Stimulated activated CD8-positive, alpha-beta memory T cell treated with anti-CD3 and anti-CD28 coated beads, Interleukin-15, amount 100 ng/mL, for 24 hours (primary cell): ENCODE data around the gene CEP152.

ENCODE experiments used
- DNase-seq: peaks from one replicate; pipeline ENCODE4 v3.0.0-alpha.2; 2020; ENCODE audit warnings: low read depth

CEP152 gene

GRCh38 chr15:48765022-48765421, 45.8 kb downstream of the CEP152 start:
- DNase-seq, result no peak

DNA sequence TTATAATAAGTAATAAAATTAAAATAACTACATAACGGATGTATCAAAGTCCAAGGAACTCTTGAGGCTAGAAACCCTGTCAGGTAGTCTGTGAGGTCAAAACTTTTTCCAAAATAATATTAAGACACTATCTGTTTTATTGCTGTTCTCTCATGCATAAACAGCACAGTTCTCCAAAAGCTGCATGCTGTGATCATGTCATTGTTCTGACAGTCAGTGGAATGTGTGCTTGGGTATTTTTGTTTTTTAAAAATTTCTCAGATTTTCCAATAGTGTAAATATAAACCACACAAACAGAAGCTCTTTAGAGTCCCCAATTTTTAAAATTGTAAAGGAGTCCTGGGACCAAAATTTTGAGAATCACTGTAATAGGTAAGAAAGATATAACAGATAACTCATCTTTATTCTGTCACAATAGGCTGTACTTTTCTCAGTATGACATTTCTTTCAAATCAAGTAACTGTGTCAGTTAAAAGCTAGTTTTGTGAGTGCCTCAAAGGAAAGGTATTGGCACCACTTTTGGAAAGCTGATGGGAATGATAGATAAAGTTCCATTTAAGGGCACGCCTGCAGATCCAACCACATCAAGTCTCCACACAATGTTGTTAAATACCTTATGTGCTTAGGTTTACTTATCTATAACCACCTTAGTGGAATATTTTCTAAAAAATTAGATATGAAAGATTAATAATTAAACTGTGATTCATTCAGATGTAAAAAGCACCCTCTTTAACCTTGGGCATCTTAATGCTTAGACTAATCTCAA, 49.3 kb downstream of the CEP152 start:
- DNase-seq, result no peak

DNA sequence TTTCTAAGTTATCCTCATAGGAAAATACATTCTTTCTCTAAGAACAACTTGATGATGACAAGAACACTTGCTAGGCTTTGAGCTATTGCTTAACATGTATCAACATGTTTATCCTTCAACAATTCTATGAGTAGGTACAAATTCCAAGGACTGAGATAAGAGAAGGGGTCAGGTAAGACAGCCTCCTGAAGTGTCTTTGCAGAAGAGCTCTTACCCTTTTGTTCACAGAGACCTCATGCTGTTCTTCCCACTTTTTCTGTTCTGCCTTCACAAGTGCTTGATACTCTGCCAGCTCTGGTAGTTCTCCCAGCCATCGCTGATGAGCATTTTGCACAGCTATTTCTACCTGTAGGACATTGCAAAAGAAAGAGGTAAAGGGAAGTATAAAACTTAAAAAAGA, 50.9 kb downstream of the CEP152 start:
- DNase-seq, result no peak

- DNase-seq, result no peak
Observed at GRCh38 chr15:48757661-48758060, 53.2 kb downstream of the CEP152 start.

- DNase-seq, result no peak
Observed at GRCh38 chr15:48754011-48754410, 56.9 kb downstream of the CEP152 start.

GRCh38 chr15:48751595-48751994, 59.3 kb downstream of the CEP152 start:
- DNase-seq, result no peak

- DNase-seq, result no peak
Observed at GRCh38 chr15:48748535-48748934, 62.3 kb downstream of the CEP152 start.

DNA sequence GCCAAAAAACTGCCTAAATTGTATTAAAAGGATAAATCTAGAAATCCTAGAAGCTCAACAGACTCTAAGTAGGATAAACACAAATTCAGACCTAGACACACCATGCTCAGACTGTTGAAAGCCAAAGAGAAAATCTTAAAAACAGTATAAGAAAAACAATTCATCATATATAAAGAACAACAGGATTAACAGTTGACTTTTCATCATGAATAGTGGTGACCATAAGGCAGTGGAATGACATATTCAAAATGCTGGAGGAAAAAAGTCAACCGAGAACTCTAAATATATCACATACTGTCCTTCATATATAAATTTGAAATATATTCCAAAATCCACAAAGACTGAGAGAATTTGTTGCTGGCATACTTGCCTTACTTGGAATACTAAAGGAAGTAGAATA, 77.3 kb downstream of the CEP152 start:
- DNase-seq, result no peak

DNA sequence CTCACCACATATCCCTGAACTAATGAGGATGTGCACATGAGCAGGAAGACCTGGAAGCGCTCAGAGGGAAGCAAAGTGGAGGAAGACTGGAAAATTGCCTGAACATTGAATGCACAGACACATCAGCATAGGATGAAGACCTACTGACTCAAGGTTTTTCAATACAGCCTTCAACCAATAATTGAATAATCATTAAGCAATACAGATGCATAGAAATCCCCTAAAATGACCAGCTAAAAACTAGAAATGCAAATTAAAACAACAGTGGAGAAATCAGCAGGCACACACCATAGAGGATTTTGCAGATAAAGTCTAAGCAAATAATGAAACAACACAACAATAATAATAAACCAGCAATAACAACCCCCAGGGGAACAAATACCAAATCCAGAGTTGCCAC, 80.4 kb downstream of the CEP152 start:
- no peak for DNase-seq

- DNase-seq, result no peak
Observed at GRCh38 chr15:48723969-48724368, 86.9 kb downstream of the CEP152 start.

DNA sequence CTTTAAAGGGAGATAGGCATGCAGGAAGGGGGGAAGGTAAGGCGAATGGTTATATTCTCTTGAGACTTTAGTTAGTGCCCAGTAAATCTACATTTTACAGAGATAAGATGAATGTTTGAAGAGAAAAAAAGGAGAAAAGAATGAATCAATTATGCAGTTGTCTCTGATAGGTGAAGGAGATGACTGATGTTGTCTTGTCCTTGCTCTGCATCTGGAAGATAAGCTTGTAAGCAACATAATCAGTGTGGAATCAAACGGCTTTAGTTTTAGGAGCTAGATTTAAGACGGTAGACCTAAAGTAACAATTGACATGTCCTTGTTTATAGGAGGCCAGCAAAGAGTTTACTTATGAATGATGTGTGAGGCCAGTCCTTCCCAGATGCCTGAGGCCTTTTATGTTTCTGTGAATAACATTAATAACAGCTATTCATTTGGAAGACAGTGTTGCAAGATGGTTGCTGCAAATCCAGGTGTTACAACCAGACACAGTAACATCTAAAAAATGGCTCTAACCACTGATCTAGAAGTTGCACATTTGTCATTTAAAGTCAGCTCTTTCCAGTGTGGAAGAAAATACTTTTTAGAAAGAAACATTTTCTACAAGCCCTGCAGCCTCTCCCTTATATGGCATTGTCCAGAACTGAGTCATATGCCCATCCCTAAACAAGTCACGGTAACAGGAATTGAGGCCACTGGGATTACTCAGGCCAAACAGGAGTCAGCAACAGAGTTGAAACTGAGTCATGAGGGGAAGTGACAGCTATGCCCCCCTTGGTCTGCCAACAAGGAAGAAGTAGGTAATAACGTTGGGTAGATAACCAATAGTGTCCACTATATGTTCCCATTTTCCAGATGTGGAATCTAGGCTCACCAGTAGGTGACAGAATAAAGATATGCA, 87.9 kb downstream of the CEP152 start:
- no peak for DNase-seq

DNA sequence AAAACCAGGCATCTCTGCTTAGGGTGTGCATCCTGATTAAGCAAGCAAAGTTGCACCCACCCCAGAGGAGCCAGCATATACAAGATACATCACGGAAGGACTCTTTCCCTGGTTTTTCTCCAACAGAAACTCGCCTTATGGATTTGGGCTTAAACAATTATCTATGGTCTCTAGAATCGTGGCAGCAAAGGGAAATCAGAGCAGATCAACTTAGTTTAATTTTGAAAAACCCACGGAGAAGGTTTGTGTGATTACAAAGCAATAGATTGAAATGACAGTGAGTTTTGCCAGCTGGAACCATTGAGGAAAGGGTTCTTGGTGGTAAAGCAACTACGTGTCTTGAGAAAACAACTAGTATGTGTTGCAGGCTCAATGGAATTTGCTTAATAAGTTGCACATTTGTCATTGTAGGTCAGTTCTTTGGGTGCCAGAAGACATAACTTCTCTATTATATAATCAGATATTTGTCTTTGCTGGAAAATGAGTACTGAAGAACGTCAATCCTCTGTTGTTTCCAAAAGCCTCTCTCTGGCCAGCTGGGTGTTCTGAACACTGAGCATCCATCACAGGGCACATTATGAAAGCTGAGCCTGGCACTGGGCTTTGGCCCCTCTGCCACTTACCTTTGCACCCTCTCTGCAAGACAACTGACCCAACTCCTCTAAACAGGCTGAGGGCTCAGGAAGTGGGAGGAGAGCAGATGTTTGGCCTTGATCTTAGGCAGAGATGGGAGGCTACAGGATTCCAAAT, 89.6 kb downstream of the CEP152 start:
- DNase-seq, result no peak

DNA sequence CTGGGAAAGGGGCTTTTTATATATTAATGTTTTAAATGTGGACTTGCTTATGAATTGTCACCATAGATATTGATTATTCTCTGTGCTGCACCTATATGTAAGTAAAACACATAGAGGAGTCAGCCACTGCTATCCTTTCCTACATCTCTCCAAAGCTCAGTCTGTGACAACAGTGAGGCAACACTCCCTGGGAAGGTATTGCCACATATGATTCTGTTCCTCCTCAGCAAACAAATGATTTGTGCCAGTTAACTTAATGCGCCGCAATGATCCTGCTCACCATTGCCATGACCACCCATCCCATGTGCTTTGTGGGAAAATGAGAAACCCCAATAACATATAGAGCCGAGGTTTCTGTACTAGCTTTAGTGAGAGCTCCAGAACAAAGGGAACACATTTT, 90.2 kb downstream of the CEP152 start:
- DNase-seq, result no peak

GRCh38 chr15:48719668-48720067, 91.2 kb downstream of the CEP152 start:
- no peak for DNase-seq

DNA sequence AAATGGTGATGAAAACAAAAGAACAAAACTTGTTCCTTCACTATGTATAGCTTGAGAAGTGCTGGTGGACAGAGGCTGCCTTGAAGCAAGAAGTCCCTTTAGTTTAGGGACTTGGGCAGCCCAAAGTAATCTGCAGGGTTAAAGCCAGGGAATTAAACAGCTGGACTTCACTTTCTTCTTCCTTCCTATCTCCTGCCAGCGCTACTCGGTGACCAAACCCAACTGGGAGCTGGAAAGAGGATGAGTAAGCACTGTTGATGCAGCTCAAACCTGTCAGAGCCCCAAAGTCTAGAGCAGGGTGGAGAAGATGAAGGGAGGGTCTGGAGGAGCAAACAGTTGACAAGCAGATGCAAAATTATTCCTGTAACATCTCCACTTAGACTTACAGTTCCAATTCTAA, 92.2 kb downstream of the CEP152 start:
- no peak for DNase-seq

- no peak for DNase-seq
Observed at GRCh38 chr15:48717458-48717857, 93.4 kb downstream of the CEP152 start.

GRCh38 chr15:48712546-48712945, 98.3 kb downstream of the CEP152 start:
- no peak for DNase-seq

GRCh38 chr15:48710952-48711495, 99.8 kb downstream of the CEP152 start:
- no peak for DNase-seq

GRCh38 chr15:48708641-48709040, 102.2 kb downstream of the CEP152 start:
- DNase-seq, result no peak

- no peak for DNase-seq
Observed at GRCh38 chr15:48705381-48705780, 105.5 kb downstream of the CEP152 start.

DNA sequence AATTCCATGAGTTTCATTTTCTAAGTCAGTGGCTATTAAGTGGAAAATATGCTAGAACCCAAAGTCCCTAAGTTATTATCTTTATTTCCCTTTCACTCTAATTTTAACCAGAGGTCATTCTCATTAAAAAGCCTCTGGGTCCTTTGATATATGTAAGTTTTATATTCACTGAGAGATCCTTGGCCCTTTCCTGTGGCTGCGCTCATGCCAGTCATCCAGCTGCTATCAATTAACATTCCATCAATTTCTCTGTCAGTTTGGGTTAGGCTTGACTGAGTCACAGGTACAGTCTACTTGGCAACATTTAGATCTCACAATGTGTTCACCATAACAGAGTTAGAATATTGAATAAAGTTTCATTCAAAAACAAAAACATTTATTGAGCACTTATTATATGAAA, 107.3 kb downstream of the CEP152 start:
- DNase-seq, result no peak

- no peak for DNase-seq
Observed at GRCh38 chr15:48702569-48703236, 108.2 kb downstream of the CEP152 start.
